HG03095 (cell line): ENCODE measurements around the gene SLC47A2.

ENCODE experiments used
- ATAC-seq: cut with Tn5 transposase; IDR thresholded peaks from one replicate; pipeline ENCODE4 v1.9.1; 2021; ENCODE audit warnings: moderate library complexity; ENCODE audit not compliant: unreplicated experiment

Gene SLC47A2

DNA sequence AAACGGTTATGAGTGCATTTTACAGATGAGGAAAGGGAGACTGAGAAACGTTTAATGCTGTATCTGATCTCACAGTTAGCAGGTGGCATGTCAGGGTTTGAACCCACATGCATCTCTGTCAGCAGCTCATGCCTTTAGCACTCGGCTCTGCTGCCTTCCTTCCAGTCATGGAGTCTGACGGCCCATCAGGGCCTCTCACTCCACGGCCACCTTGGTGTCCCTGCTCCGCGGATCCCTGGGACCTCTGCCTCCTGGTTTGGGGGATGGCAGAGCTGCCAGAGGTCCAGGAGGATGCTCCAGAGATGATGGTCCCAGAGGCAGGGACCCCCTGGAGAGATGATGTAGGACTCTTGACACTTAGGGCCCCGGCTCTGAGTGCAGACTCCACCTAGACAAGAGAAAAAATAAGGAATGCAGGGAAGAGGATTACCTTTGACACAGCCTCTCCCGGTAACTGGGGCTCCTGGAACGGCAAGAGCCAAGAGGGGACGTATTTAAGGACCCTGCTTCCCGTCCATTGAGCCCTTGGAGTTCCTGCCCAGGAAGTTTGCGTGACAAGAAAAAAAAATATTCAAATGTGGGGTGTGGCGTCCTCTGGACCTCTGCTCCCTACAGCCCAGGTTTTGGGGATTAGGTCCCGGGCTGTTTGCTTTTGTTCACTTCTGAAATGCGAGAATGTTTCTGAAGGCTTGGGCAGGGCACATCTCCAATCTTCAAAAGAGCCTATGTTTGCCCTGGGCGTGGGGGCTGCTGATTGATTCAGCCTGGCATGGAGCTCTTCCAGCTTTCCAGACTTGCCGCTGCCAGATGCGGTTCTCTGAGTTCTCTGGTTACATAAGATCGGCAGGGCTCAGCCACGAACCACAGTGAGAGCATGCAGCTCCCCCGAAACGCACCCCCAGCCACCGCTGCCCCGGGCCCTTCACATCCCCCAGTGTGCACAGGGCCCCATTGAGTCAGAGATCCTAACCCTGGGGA is 31.7 kb upstream of the SLC47A2 start, which contains the start of gene ALDH3A1:
Gene ALDH3A1 (minus strand): TSS at position 470 of the 978 bp plus-strand sequence. CDS start 3,169 bp downstream, outside the sequence.
- ATAC-seq = no peak

DNA sequence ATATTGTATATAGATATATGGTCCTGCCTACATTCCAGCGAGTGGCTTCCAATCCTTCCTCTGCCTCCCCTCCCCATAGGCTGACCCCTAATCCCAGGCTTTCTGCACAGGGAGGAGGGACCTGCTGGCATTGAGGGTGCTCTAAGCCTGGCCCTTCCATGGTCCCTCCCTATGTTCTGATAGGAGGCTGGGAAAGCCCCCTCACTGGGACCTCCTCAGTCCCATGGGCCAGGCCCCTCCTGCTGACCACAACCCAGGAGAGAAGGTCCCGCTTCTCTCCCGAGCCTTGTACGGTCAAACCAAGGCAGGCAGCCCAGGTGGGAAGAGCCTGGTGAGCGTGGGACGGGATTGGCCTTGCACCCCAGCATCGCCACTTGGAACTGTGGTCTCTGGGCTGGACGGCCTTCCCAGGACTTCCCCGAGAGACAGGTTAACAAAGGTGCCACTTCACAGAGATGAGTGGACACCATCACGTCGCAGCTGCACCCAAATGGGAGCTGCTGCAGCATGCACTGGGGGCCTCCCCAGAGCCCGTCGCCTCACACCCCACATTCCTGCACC is 30.9 kb upstream of the SLC47A2 start:
- no peak for ATAC-seq

DNA sequence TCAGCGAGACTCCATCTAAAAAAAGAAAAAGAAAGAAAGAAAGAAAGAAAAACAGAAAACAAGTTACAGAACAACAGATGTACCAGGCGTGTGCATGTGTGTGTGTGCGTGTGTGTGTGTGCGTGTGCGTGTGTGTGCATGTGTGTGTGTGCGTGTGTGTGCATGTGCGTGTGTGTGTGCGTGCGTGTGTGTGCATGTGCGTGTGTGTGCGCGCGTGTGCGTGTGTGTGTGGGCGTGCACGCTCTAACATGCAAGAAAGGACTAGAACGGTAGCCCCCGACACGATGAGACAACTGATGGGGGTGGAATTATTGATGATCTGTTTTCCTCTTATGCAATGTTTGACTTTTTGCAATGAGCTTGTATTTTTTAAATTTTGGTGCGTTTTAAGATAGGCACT is 30.1 kb upstream of the SLC47A2 start:
- ATAC-seq = no peak

DNA sequence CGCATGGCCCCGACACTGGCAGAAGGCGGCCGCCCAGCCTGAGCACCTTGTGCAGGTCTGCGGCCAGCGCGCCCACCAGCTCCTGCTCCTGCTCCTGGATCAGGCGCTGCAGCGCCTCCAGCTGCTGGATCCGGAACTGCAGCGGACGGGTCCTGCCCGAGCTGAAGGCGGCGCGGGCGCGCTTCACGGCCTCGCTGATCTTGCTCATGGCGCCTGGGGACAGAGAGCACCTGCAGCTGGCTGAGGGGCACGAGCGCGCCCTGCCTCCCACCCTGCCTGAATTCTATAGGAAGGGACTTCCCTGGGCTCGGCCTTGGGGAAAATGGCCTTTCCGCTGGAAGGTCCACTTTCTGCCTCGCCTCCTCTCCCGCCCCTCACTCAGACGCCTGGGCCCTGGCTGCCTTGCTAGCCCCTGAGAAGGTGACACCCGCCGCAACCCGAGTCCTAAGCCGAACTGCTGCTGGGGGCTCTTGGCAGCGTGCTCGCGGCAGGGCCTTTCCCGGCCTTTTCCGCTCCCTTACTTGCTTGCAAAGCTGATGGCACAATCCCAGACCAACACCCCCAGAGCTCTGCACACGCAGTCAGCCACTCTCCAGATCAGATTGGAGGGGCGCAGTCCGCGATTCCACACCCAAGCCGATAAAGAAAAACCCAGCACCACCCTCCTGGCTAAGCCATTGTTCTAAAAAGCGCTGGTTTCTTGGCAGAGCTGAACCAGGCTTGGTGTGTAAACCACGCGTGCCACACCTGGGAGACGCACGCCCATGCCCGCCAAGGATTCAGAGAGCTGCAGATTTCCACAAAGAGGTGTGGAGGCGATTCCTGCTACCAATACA is 28.8 kb upstream of the SLC47A2 start:
- no peak for ATAC-seq

DNA sequence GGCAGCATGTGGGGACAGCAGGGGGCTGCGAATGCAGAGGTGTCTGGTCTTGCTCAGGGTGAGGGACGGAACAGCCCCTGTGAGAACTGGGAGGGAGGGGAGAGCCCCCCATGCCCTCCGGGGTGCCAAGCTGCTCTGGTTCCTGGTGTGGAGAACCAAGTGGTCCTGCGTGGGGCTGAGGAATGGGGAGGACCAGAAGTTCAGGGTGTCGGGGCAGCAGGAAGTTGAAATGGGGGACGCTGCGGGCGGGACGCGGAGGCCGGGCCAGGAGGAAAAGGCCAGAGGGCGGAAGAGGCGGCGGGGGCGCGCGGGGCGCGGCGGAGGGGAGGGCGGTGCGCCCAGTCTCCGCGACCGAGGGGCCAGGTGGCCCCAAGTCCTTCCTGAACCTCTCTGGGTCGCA is 28.1 kb upstream of the SLC47A2 start:
- ATAC-seq = no peak

GRCh38 chr17:19743101-19744100 is 27.0 kb upstream of the SLC47A2 start:
- ATAC-seq = no peak

- ATAC-seq = no peak
These were observed 26.1 kb upstream of the SLC47A2 start for GRCh38 chr17:19742495-19742894.

DNA sequence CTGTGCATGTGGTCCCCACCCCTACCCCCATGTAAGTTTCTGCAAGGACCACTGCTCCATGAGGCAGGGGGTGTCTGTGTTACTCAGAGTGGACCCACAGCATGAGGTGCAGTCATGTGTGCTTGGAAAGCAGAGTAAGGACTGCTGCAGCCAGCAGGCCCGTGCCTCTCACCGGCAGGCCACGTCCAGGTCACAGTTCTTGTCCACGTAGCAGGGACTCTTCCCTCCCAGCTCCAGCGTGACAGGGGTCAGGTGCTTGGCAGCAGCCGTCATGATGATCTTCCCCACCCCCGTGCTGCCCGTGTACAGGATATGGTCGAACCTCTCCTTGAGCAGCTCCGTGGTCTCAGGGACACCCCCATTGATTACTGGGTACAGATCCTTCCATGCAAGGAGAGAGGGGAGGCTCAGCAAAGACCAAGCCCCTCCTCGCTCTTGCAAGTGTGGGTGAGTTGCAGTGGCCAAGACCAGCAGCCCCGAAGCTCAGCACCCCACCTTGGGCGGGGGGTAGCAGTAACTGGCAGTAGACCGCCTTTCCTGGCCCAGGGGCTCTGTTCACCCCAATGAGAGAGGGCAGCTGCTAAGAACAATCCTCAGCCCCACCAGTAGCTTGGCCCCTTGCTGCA is 25.6 kb upstream of the SLC47A2 start:
- no peak for ATAC-seq

GRCh38 chr17:19740933-19741332 is 24.5 kb upstream of the SLC47A2 start:
- no peak for ATAC-seq

DNA sequence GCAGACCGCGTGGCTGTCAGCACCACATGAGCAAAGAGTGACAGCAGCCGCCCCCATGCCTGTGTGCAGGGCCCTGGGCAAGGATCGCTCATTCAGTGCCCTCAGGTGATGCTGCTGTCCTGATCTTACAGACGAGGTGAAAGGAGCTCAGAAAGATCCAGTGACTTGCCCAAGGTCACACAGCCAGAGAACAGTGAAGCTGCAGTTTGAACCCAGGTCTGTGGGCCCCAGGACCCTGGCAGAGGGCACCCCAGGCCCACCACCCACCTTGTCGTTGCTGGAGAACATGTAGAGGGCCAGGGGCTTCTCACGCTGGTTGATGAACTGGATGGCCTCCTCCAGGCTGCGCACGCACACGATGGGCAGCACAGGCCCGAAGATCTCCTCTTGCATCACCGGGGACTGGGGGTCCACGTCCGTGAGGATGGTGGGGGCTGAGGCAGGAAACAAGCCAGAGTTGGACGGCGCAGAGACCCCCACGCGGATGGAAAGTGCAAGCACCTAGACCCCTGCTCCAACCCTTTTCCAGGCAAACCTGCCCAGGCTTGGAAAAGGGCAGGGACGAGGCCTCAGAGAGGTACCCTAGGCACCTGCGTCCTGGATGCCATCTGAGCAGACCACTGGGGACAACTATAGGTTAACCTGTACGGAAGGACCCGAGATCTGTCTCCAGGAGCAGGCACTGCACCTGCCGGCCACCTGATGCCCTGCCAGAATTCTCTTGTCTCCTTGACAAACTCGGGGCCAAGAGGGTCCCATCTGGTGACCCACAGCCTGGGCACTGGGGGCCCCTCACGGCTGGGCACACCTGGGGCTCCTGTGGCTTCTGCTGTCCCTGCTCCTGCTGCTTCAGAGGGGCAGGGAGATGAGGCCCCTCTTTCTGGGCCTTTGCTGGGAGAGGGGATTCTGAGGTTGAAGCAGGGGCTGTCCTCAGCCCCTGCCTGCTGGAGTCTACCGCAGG is 23.1 kb upstream of the SLC47A2 start:
- no peak for ATAC-seq

- no peak for ATAC-seq
These were observed 22.4 kb upstream of the SLC47A2 start for GRCh38 chr17:19738757-19739156.

- no peak for ATAC-seq
These were observed 21.7 kb upstream of the SLC47A2 start for GRCh38 chr17:19738073-19738449.

DNA sequence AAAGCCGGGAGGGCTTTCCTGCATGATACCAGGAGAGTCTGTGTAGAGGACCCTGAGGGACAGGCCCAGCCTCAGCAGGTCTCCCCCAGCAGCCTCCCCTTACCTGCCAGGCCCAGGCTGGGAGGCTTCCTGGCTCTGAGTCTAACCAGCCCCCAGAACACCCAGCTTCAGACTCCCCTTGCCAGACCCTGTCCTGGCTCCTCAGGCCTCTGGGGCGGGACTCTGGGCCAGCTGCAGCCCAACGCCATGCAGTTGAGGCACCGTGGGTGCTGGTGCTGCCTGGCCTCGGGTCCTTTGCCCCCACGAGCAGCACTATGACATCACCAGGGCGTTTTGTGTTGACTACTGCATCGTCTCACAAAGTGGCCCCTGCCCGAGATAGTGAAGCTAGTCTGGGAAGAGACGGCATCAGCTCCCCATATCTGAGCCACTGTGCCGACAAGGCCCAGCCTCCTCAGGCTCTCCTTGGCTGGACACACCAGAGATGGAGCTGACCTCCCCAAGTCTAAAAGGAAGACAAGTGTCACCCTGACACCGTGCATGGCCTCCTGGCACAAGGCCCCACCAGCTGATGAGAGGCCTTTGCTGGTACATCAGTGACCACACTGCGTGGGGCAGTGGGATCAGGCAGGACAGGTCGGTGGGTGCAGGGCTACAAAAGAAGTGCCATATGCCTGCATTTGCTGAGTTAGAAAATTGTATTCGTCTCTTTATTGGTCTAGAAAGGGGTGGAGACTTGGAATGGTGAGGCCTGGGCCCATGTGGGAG is 21.1 kb upstream of the SLC47A2 start:
- no peak for ATAC-seq

GRCh38 chr17:19736071-19736470 is 19.7 kb upstream of the SLC47A2 start:
- no peak for ATAC-seq

DNA sequence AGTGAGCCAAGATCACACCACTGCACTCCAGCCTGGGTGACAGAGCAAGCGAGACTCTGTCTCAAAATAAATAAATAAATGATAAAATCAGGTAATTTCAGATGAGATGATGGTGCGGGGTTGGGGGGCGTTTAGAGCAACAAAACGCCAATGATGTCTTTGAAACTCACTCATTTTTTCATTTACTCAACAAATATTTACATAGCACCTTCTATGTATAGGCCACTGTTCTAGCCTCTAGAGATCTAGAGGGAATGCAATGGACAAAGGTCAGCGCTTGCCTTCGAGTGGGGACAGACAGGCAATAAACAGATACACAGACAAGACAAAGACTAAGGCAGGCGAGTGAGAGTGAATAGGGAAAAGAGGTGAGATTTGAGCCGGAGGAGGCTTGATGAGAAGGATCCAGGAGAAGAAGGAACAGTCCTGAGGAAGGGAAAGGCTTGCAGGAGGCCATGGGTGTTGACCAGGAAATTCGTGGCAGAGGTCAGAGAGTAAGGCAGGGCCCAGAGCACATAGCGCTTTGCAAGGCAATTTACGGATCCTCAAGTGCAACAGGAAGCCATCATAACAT is 17.7 kb upstream of the SLC47A2 start:
- ATAC-seq = no peak

DNA sequence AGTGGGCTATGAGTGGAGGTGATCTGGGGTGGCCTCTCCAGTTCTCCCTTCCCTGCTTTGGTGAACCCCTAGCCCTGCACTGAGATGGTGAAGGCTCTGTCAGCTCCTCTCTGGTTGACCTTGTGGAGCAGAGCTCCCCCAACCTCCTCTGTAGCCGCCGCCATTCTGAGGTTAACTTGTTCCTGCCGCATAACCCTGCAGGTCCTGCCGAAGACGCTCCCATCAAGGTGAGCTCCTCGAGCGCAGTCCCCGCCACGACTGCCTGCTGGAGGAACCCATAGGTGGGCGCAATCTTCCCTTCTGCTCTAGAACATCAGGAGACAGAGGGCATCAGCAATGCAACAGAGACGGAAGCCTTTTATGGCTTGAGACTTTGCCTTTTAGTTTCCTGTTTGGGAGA is 15.2 kb upstream of the SLC47A2 start:
- no peak for ATAC-seq

DNA sequence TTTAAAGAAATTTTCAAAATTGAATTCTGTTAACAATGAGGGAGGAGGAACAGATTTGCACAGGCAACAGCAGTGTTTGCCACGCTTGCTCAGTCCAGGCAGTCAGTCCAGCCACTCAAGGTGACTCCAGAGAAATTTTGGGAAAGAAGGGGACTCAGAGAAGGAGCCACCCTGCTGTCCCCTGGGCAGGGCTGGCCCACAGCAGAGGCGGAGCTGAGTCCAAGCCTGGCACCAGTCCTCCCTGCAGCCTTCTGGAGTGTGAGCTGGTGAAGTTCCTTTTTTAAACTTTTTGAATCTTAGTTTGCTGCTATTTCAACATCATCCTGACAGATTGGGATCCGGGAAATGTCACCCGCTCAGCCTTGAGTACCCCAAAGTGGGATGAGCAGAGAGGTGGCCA is 14.5 kb upstream of the SLC47A2 start:
- no peak for ATAC-seq

DNA sequence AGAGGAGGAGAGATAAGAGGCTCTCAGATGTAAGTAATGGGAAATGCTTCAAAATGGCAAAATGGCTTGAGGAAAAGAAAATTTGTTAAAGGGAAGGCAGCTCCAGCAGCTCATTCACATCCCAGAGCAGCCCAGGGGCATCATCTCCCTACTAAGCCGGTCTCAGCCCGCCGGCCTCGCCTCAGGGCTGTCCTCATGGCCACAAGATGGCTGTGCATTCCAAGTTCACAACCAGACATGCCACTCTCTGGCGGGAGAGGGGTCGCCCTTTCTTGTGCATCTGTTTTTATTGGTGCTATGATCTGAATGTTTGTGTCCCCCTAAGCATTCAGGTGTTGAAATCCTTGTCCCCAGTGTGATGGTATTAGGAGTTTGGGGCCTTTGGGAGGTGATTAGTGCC is 13.5 kb upstream of the SLC47A2 start:
- no peak for ATAC-seq
